IPS DF 6.9 (cell line): ENCODE results near the gene TTLL9.

ENCODE experiments used
- DNase-seq: peaks from one replicate; pipeline ENCODE4 v3.0.0-alpha.2; 2013; ENCODE audit warnings: low read depth, low spot score
- H3K27ac ChIP-seq: one replicate; pipeline ENCODE4 v1.5.1; 2013; ENCODE audit warnings: low read length, control low read depth
- H3K27me3 ChIP-seq: 2 replicates; pipeline ENCODE4 v1.6.1; 2013; ENCODE audit warnings: mild to moderate bottlenecking, low read length; ENCODE audit not compliant: control insufficient read depth, insufficient read depth
- H3K36me3 ChIP-seq: 2 replicates; pipeline ENCODE4 v1.6.1; 2013; ENCODE audit warnings: low read length; ENCODE audit not compliant: control insufficient read depth, insufficient read depth
- H3K4me1 ChIP-seq: 2 replicates; pipeline ENCODE4 v1.6.1; 2013; ENCODE audit warnings: low read length; ENCODE audit not compliant: control insufficient read depth, insufficient read depth
- H3K4me3 ChIP-seq: 2 replicates; pipeline ENCODE4 v1.5.1; 2013; ENCODE audit warnings: mild to moderate bottlenecking, low read length
- H3K9me3 ChIP-seq: 2 replicates; pipeline ENCODE4 v1.6.1; 2013; ENCODE audit warnings: low read length, inconsistent platforms; ENCODE audit not compliant: control insufficient read depth, insufficient read depth
- WGBS: extraction: QIAGEN DNeasy Blood & Tissue Kit; methylation state at CpG from one replicate; pipeline ENCODE4 v1.1.7; 2013; ENCODE audit warnings: mixed read lengths, missing lambda C conversion rate; ENCODE audit not compliant: insufficient read length, insufficient coverage; 5-methylcytosine and 5-hydroxymethylcytosine counted together

The TTLL9 gene

GRCh38 chr20:31866221-31866620, 4.2 kb upstream of the TTLL9 start:
- Histone ChIP-seq H3K36me3 (no peaks in the 10 kb centered on the region; the same call in 1 of the 2 replicates), H3K27me3 (peaks cover 19% of the 10 kb centered on the region), H3K4me3 (no peak overlapping the region), H3K4me1 (peaks cover 2% of the 10 kb centered on the region; the same call in 1 of the 2 replicates), H3K27ac (no peak overlapping the region), H3K9me3 (no peaks in the 10 kb centered on the region)
- no CpG with 5 or more reads among the region's 3 CpGs for WGBS
- DNase-seq: no peak

GRCh38 chr20:31868853-31869672, 1.4 kb upstream of the TTLL9 start:
- no CpG with 5 or more reads among the region's 12 CpGs for WGBS
- no peak overlapping the region for H3K27ac ChIP-seq
- H3K4me3 ChIP-seq: no peak overlapping the region
- H3K4me1 ChIP-seq: peaks cover 2% of the 10 kb centered on the region; the same call in 1 of the 2 replicates
- H3K36me3 ChIP-seq: no peaks in the 10 kb centered on the region; the same call in 1 of the 2 replicates
- H3K9me3 ChIP-seq: no peaks in the 10 kb centered on the region
- H3K27me3 ChIP-seq: peaks cover 20% of the 10 kb centered on the region
- no peak for DNase-seq

- Histone ChIP-seq H3K27me3 (peaks cover 20% of the 10 kb centered on the region), H3K27ac (no peak overlapping the region), H3K4me1 (peaks cover 2% of the 10 kb centered on the region; the same call in 1 of the 2 replicates), H3K4me3 (peak overlapping the region; percentile 61; the same call in 1 of the 2 replicates), H3K36me3 (no peaks in the 10 kb centered on the region; the same call in 1 of the 2 replicates), H3K9me3 (no peaks in the 10 kb centered on the region)
- WGBS: no CpG with 5 or more reads among the region's 1 CpG
- DNase-seq: no peak
Measured at GRCh38 chr20:31869673-31869941, 827 bp upstream of the TTLL9 start.

GRCh38 chr20:31870726-31871617, 538 bp downstream of the TTLL9 start:
- peaks cover 20% of the 10 kb centered on the region for H3K27me3 ChIP-seq
- no peak for DNase-seq
- H3K36me3 ChIP-seq: no peaks in the 10 kb centered on the region; the same call in 1 of the 2 replicates
- H3K27ac ChIP-seq: no peak overlapping the region
- no peaks in the 10 kb centered on the region for H3K9me3 ChIP-seq
- H3K4me1 ChIP-seq: peaks cover 2% of the 10 kb centered on the region; the same call in 1 of the 2 replicates
- 100% methylated on average over 1 of the region's 24 CpGs for WGBS
- H3K4me3 ChIP-seq: peak overlapping the region; percentile 61

GRCh38 chr20:31871618-31871954, 1.2 kb downstream of the TTLL9 start:
- H3K27ac ChIP-seq: no peak overlapping the region
- H3K36me3 ChIP-seq: no peaks in the 10 kb centered on the region; the same call in 1 of the 2 replicates
- H3K4me3 ChIP-seq: no peak overlapping the region
- no peak for DNase-seq
- H3K27me3 ChIP-seq: peaks cover 20% of the 10 kb centered on the region
- H3K9me3 ChIP-seq: no peaks in the 10 kb centered on the region
- H3K4me1 ChIP-seq: peaks cover 2% of the 10 kb centered on the region; the same call in 1 of the 2 replicates
- no CpG with 5 or more reads among the region's 1 CpG for WGBS

GRCh38 chr20:31872406-31872805, 2.0 kb downstream of the TTLL9 start:
- no peaks in the 10 kb centered on the region; the same call in 1 of the 2 replicates for H3K36me3 ChIP-seq
- WGBS: no CpG with 5 or more reads among the region's 6 CpGs
- H3K4me1 ChIP-seq: peaks cover 2% of the 10 kb centered on the region; the same call in 1 of the 2 replicates
- no peak for DNase-seq
- no peak overlapping the region for H3K4me3 ChIP-seq
- H3K9me3 ChIP-seq: no peaks in the 10 kb centered on the region
- H3K27ac ChIP-seq: no peak overlapping the region
- H3K27me3 ChIP-seq: peaks cover 20% of the 10 kb centered on the region

- WGBS: no CpG with 5 or more reads among the region's 2 CpGs
- Histone ChIP-seq H3K4me1 (0 out of 2 replicates have a peak, but pooled peaks cover 2% of the 10 kb centered on the region), H3K4me3 (no peak overlapping the region), H3K27me3 (peaks cover 6% of the 10 kb centered on the region; the same call in 1 of the 2 replicates), H3K9me3 (no peaks in the 10 kb centered on the region), H3K27ac (no peak overlapping the region), H3K36me3 (no peaks in the 10 kb centered on the region)
- no peak for DNase-seq
Measured at GRCh38 chr20:31875671-31876070, 5.2 kb downstream of the TTLL9 start.

- DNase-seq: no peak
- Histone ChIP-seq H3K4me1 (no peaks in the 10 kb centered on the region), H3K4me3 (no peak overlapping the region), H3K27me3 (no peaks in the 10 kb centered on the region), H3K36me3 (no peaks in the 10 kb centered on the region), H3K27ac (no peak overlapping the region), H3K9me3 (no peaks in the 10 kb centered on the region)
Measured at GRCh38 chr20:31877684-31878083, 7.2 kb downstream of the TTLL9 start.

GRCh38 chr20:31879143-31879987, 8.9 kb downstream of the TTLL9 start:
- no peaks in the 10 kb centered on the region for H3K4me1 ChIP-seq
- H3K27me3 ChIP-seq: no peaks in the 10 kb centered on the region
- H3K36me3 ChIP-seq: no peaks in the 10 kb centered on the region
- H3K4me3 ChIP-seq: peak overlapping the region; percentile 32; the same call in 1 of the 2 replicates
- DNase-seq: peak; percentile 92
- H3K9me3 ChIP-seq: no peaks in the 10 kb centered on the region
- H3K27ac ChIP-seq: no peak overlapping the region
- no CpG with 5 or more reads among the region's 45 CpGs for WGBS

- no peaks in the 10 kb centered on the region for H3K36me3 ChIP-seq
- H3K4me1 ChIP-seq: no peaks in the 10 kb centered on the region
- no peak overlapping the region for H3K4me3 ChIP-seq
- H3K27me3 ChIP-seq: no peaks in the 10 kb centered on the region
- H3K27ac ChIP-seq: no peak overlapping the region
- H3K9me3 ChIP-seq: no peaks in the 10 kb centered on the region
- no CpG with 5 or more reads among the region's 5 CpGs for WGBS
- DNase-seq: no peak
Measured at GRCh38 chr20:31881945-31882344, 11.5 kb downstream of the TTLL9 start.
